ENCODE measurements around the gene SCLY.
"Not testable (repeated sequence)": the region's sequence is repeated elsewhere in the genome, so short reads cannot be mapped to it uniquely, and the experiment has no call there.

Gene SCLY

DNA sequence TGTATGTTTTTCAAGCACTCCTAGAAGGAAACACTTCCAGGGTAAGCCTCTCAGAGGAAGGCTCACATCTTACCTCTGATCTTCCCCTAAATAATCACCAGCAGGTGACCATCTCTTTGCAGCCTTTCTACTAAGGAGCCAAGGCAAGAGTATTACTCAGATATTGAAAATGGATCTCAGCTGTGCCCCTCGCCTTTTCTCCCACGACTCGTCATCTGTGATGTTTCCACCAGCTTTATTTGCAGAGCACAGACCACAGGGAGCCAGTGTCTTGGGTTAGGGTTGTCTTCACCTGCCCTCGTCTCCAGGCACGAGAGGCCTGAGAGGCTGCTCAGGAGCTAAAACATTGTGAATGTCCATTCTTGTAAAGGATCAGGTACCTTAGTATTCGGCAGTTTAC lies 16.9 kb upstream of the SCLY start:
- H3K27me3 Mint-ChIP-seq (ENCODE audit: low read depth, poor library complexity) = no peaks in the 10 kb centered on the region
- H3K27ac Mint-ChIP-seq = no peak overlapping the region
- H3K9me3 Mint-ChIP-seq = peaks cover 22% of the 10 kb centered on the region
- H3K36me3 Mint-ChIP-seq (ENCODE audit: low read depth) = peaks cover 46% of the 10 kb centered on the region
- DNase-seq = no peak
- H3K4me1 Mint-ChIP-seq = no peaks in the 10 kb centered on the region
- H3K4me3 Mint-ChIP-seq = no peak overlapping the region
- no peak for TF ChIP-seq CTCF (IDR thresholded peaks at IDR 0.05)

DNA sequence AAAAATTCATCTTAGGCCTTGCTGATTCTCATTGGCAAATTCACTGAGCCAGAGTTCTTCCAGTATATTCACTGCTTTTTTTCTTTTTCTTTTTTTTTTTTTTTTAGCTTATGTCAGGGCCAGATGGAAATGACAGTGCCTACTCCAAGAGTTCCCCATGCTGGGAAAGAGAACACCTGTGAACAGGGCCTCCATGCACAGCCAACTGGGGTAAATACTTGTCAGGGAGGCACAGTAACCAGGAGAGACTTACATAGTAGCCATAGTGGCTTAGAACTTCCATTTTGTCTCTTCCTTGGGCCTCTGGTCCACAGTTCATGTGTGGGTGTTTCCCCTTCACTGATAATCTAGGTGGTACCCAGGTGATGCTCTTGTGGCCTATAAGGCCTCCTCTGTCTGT lies 15.2 kb upstream of the SCLY start:
- Mint-ChIP-seq H3K4me1 (no peaks in the 10 kb centered on the region), H3K4me3 (no peak overlapping the region), H3K27ac (no peak overlapping the region), H3K9me3 (peaks cover 26% of the 10 kb centered on the region), H3K36me3 (ENCODE audit: low read depth) (peaks cover 46% of the 10 kb centered on the region), H3K27me3 (ENCODE audit: low read depth, poor library complexity) (peaks cover 2% of the 10 kb centered on the region)
- TF ChIP-seq CTCF (IDR thresholded peaks at IDR 0.05) = no peak
- no peak for DNase-seq

- Mint-ChIP-seq H3K4me1 (no peaks in the 10 kb centered on the region), H3K4me3 (no peak overlapping the region)
Measured at GRCh38 chr2:238046725-238047270, 14.0 kb upstream of the SCLY start.

DNA sequence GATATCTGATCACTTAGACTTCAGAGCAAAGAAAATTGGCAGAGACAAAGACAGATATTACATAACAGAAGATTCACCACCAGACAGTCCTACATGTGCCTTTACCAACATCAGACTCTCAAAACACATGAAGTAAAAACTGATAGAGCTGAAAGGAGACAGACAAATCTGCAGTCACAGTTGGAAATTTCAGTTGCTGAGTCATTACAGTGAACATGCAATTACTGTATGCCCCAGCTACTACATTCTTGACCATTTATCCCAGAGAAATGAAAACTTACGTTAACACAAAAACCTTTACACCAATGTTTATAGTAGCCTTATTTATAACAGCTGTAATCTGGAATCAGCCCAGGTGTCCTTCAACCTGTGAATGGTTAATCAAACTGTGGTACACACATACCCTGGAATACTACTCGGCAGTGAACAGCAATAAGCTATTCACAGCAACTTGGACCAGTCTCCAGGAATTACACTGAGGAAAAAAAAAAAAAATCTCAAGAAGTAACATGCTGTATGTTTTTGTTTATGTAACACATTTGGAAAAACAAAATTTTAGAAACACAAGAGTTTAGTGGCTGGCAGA lies 7.5 kb upstream of the SCLY start:
- no peak for TF ChIP-seq CTCF (IDR thresholded peaks at IDR 0.05)
- H3K27me3 Mint-ChIP-seq (ENCODE audit: low read depth, poor library complexity) = peaks cover 8% of the 10 kb centered on the region
- H3K4me1 Mint-ChIP-seq = peaks cover 4% of the 10 kb centered on the region
- H3K9me3 Mint-ChIP-seq = peaks cover 36% of the 10 kb centered on the region
- DNase-seq = no peak
- H3K4me3 Mint-ChIP-seq = no peak overlapping the region
- no peak overlapping the region for H3K27ac Mint-ChIP-seq
- peaks cover 11% of the 10 kb centered on the region for H3K36me3 Mint-ChIP-seq (ENCODE audit: low read depth)

More at GRCh38 chr2:238046725-238047270, 14.0 kb upstream of the SCLY start:
- H3K27me3 Mint-ChIP-seq (ENCODE audit: low read depth, poor library complexity) = peaks cover 8% of the 10 kb centered on the region
- no peak for TF ChIP-seq CTCF (IDR thresholded peaks at IDR 0.05)
- peaks cover 40% of the 10 kb centered on the region for H3K36me3 Mint-ChIP-seq (ENCODE audit: low read depth)
- DNase-seq = no peak
- peaks cover 30% of the 10 kb centered on the region for H3K9me3 Mint-ChIP-seq
- peak overlapping the region; percentile 57 for H3K27ac Mint-ChIP-seq

GRCh38 chr2:238055841-238056240 lies 5.0 kb upstream of the SCLY start:
- Mint-ChIP-seq H3K4me3 (no peak overlapping the region), H3K27ac (no peak overlapping the region), H3K27me3 (ENCODE audit: low read depth, poor library complexity) (peaks cover 5% of the 10 kb centered on the region), H3K4me1 (peaks cover 17% of the 10 kb centered on the region), H3K9me3 (peaks cover 40% of the 10 kb centered on the region), H3K36me3 (ENCODE audit: low read depth) (peaks cover 23% of the 10 kb centered on the region)
- no peak for TF ChIP-seq CTCF (IDR thresholded peaks at IDR 0.05)
- no peak for DNase-seq

DNA sequence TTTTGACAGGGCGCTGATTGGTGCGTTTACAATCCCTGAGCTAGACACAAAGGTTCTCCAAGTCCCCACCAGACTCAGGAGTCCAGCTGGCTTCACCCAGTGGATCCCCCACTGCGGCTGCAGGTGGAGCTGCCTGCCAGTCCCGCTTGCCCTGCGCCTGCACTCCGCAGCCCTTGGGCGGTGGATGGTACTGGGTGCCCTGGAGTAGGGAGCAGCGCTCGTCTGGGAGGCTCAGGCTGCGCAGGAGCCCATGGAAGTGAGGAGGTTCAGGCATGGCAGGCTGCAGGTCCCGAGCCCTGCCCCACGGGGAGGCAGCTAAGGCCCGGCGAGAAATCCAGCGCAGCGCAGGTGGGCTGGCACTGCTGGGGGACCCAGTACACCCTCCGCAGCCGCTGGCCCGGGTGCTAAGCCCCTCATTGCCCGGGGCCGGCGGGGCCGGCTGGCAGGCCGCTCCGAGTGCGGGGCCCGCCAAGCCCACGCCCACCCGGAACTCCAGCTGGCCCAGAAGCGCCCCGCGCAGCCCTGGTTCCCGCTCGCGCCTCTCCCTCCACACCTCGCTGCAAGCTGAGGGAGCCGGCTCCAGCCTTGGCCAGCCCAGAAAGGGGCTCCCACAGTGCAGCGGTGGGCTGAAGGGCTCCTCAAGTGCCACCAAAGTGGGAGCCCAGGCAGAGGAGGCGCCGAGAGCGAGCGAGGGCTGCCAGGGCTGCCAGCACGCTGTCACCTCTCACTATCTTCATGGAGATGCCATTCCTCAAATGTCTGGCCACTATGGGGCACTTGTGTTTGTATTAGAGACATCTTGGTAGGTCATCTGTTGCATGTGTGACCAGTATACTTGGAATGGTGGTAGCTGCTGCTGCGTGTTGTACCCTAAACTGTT lies 2.9 kb upstream of the SCLY start:
- Mint-ChIP-seq H3K36me3 (ENCODE audit: low read depth) (peaks cover 23% of the 10 kb centered on the region), H3K4me3 (peak overlapping the region; percentile 67), H3K4me1 (peaks cover 34% of the 10 kb centered on the region), H3K9me3 (peaks cover 33% of the 10 kb centered on the region)
- H3K27ac Mint-ChIP-seq; H3K27me3 Mint-ChIP-seq (ENCODE audit: low read depth, poor library complexity); DNase-seq: not testable (repeated sequence)

All from nephron progenitor cell (in vitro differentiated cells).